HepG2 (cell line): ENCODE data around the gene CENPB. TPM values are rescaled to one million over a fixed set of nuclear protein-coding genes. Genes with fewer than 3 reads are reported as not detected.

Source experiments
- FOXA1 ChIP-seq, 2 experiments: fragments of 450-650 bp in 1 of 2; sonication (generic) in 1 of 2; formaldehyde crosslinking in 1 of 2; IDR thresholded peaks; 2 replicates each; pipeline versions ENCODE4 v1.4.0 to v1.6.1; 2016 to 2020; ENCODE audit warnings: missing genetic modification reagents in 1 of 2
- MYNN ChIP-seq: sonication (generic); formaldehyde crosslinking; IDR thresholded peaks from 2 replicates; pipeline ENCODE4 v1.4.0; 2020; ENCODE audit warnings: mild to moderate bottlenecking, low read depth, missing genetic modification reagents
- PCBP1 ChIP-seq: fragments of 200-400 bp; formaldehyde crosslinking; IDR thresholded peaks from 2 replicates; pipeline ENCODE4 v1.6.1; 2017; ENCODE audit warnings: mild to moderate bottlenecking, low read depth, low read length, borderline replicate concordance
- PTBP1 ChIP-seq: fragments of 200-400 bp; formaldehyde crosslinking; IDR thresholded peaks from 2 replicates; pipeline ENCODE4 v1.6.1; 2018; ENCODE audit warnings: low read length, low read depth; ENCODE audit not compliant: poor library complexity, severe bottlenecking
- SMARCE1 ChIP-seq: fragments of 450-650 bp; IDR thresholded peaks from 2 replicates; pipeline ENCODE4 v1.6.1; 2017; ENCODE audit warnings: borderline replicate concordance
- SRSF9 ChIP-seq: fragments of 200-400 bp; formaldehyde crosslinking; IDR thresholded peaks from 2 replicates; pipeline ENCODE4 v1.6.1; 2018; ENCODE audit warnings: borderline replicate concordance, mild to moderate bottlenecking, low read depth, low read length; ENCODE audit not compliant: insufficient read depth, poor library complexity, severe bottlenecking
- TP53 ChIP-seq: sonication (generic); formaldehyde crosslinking; conservative IDR thresholded peaks from 2 replicates; pipeline ENCODE4 v1.4.0; 2020; ENCODE audit warnings: missing genetic modification reagents
- WIZ ChIP-seq: sonication (generic); formaldehyde crosslinking; IDR thresholded peaks from 2 replicates; pipeline ENCODE4 v1.5.1; 2020; ENCODE audit warnings: mild to moderate bottlenecking, missing genetic modification reagents
- ZBTB1 ChIP-seq: sonication (generic); formaldehyde crosslinking; IDR thresholded peaks from 2 replicates; pipeline ENCODE4 v1.4.0; 2020; ENCODE audit warnings: missing genetic modification reagents, borderline replicate concordance
- ZFAT ChIP-seq: sonication (generic); formaldehyde crosslinking; conservative IDR thresholded peaks from 2 replicates; pipeline ENCODE4 v1.8.1; 2023; ENCODE audit warnings: missing genetic modification reagents, inconsistent platforms
- ZFP41 ChIP-seq: sonication (generic); formaldehyde crosslinking; IDR thresholded peaks from 2 replicates; pipeline ENCODE4 v1.4.0; 2020; ENCODE audit warnings: mild to moderate bottlenecking, missing genetic modification reagents, borderline replicate concordance
- ZNF101 ChIP-seq: sonication (generic); formaldehyde crosslinking; IDR thresholded peaks from 2 replicates; pipeline ENCODE4 v1.4.0; 2020; ENCODE audit warnings: mild to moderate bottlenecking, low read depth, missing genetic modification reagents, borderline replicate concordance
- ZNF274 ChIP-seq: sonication (generic); formaldehyde crosslinking; IDR thresholded peaks from 2 replicates; pipeline ENCODE4 v1.5.1; 2020; ENCODE audit warnings: mild to moderate bottlenecking, missing genetic modification reagents
- ZNF547 ChIP-seq: sonication (generic); formaldehyde crosslinking; IDR thresholded peaks from 2 replicates; pipeline ENCODE4 v1.5.1; 2020; ENCODE audit warnings: mild to moderate bottlenecking, missing genetic modification reagents
- ZNF644 ChIP-seq: IDR thresholded peaks from 2 replicates; pipeline ENCODE4 v1.6.1; 2016; ENCODE audit warnings: low read depth
- ZNF672 ChIP-seq: sonication (generic); formaldehyde crosslinking; IDR thresholded peaks from 2 replicates; pipeline ENCODE4 v1.8.1; 2022; ENCODE audit warnings: missing genetic modification reagents
- ZNF878 ChIP-seq: sonication (generic); formaldehyde crosslinking; IDR thresholded peaks from 2 replicates; pipeline ENCODE4 v1.8.1; 2023; ENCODE audit warnings: mild to moderate bottlenecking, missing genetic modification reagents, moderate library complexity
- polyA plus RNA-seq, 8 experiments: library from polyadenylated mRNA; depleted of rRNA in 3 of 8; stranded (reverse) in 7 of 8; unstranded in 1 of 8; fragments of >200 nt; fragmentation: Illumina TruSeq in 4 of 8; extraction: Trizol in 4 of 8; gene quantifications; 2 replicates each; pipeline versions ENCODE4 v1.2.1 to v1.2.3, GENCODE V29; 2011 to 2016; ENCODE audit warnings: low read depth in 4 of 8, missing spikeins in 1 of 8, mixed read lengths in 1 of 8; ENCODE audit not compliant: insufficient read depth in 1 of 8
- total RNA-seq, 5 experiments: library from RNA; depleted of rRNA; stranded (reverse); fragments of >200 nt; fragmentation: Illumina TruSeq; extraction: Trizol; gene quantifications; 2 replicates each; pipeline ENCODE4 v1.2.3, GENCODE V29; 2016; ENCODE audit warnings: low read depth in 1 of 5
- TF ChIP-seq, protein P1 (sequence below): sonication (generic); formaldehyde crosslinking; IDR thresholded peaks from 2 replicates; pipeline ENCODE4 v1.8.0; 2022; ENCODE audit warnings: missing genetic modification reagents, mild to moderate bottlenecking, inconsistent platforms, borderline replicate concordance
- TF ChIP-seq, protein P2 (sequence below): sonication (generic); formaldehyde crosslinking; IDR thresholded peaks from 2 replicates; pipeline ENCODE4 v1.4.0; 2020; ENCODE audit warnings: missing genetic modification reagents
- TF ChIP-seq, protein P3 (sequence below): sonication (generic); formaldehyde crosslinking; IDR thresholded peaks from 2 replicates; pipeline ENCODE4 v1.5.1; 2020; ENCODE audit warnings: missing genetic modification reagents, mild to moderate bottlenecking, borderline replicate concordance

CENPB gene
- total and polyA plus RNA-seq, 2 of the 13 experiments (the other 11 are each of a cell fraction or from before 2014, with no cell fraction given) = 10.4 to 54.5 TPM

DNA sequence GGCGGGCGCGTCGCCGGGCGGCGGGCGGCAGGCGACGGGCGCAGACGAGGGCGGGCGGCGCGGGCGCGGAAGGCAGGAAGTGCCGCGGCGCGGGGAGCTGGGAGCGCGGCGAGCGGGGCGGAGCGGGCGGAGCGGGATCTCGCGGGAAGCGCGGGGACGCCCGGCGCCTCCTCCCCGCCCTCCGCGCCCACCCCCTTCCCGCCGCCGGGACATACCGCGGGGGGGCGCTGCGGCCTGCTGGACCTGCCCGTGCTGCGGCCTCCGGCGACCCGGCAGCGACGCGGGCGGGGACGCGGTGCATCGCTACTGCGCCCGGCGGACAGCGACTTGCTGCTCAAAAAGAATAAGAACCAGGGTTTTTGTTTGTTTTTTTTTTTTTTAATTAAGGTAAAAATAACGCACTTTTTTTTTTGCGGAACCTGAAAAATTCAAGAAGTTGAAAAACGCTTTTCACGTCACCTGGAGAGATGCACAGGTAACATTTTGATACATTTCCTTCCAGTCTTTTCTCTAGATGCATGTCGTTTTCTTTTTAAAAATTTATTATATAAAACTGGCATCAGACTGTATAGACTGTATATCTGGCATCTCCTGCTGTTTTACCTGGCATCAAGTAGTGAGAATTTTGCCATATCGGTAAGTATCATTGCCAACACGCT lies at the start of gene CENPB (continued):
- TF ChIP-seq ZNF644 (CRISPR knock-in tag) = no peak
- no peak for TF ChIP-seq TP53 (CRISPR knock-in tag)
- no peak for TF ChIP-seq ZNF878 (CRISPR knock-in tag)
- no peak for TF ChIP-seq SRSF9
- 0 out of 2 replicates have a peak, but pooled peaks have one; percentile 35 for TF ChIP-seq ZNF547 (CRISPR knock-in tag)
- TF ChIP-seq SMARCE1 = no peak
- TF ChIP-seq ZNF274 (CRISPR knock-in tag) = 0 out of 2 replicates have a peak, but pooled peaks have one; percentile 11
- no peak for TF ChIP-seq PTBP1
- TF ChIP-seq WIZ (CRISPR knock-in tag) = no peak
- TF ChIP-seq FOXA1 (IDR thresholded peaks at IDR 0.05) = no peak
- TF ChIP-seq FOXA1 (CRISPR knock-in tag; IDR thresholded peaks at IDR 0.05) = no peak
- no peak for TF ChIP-seq PCBP1
- TF ChIP-seq ZFP41 (CRISPR knock-in tag) = no peak
- TF ChIP-seq, protein P1, sequence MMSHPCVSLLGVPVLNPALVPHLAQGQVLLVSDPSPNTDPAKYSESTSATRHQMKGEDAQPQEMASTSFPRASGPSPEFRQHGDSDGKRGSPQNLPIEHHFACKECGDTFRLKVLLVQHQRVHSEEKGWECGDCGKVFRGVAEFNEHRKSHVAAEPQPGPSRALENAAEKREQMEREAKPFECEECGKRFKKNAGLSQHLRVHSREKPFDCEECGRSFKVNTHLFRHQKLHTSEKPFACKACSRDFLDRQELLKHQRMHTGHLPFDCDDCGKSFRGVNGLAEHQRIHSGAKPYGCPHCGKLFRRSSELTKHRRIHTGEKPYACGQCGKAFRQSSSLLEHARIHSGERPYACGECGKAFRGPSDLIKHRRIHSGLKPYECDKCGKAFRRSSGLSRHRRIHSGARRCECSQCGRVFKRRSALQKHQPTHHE (CRISPR knock-in tag) = no peak
- TF ChIP-seq ZNF101 = no peak
- TF ChIP-seq, protein P2, sequence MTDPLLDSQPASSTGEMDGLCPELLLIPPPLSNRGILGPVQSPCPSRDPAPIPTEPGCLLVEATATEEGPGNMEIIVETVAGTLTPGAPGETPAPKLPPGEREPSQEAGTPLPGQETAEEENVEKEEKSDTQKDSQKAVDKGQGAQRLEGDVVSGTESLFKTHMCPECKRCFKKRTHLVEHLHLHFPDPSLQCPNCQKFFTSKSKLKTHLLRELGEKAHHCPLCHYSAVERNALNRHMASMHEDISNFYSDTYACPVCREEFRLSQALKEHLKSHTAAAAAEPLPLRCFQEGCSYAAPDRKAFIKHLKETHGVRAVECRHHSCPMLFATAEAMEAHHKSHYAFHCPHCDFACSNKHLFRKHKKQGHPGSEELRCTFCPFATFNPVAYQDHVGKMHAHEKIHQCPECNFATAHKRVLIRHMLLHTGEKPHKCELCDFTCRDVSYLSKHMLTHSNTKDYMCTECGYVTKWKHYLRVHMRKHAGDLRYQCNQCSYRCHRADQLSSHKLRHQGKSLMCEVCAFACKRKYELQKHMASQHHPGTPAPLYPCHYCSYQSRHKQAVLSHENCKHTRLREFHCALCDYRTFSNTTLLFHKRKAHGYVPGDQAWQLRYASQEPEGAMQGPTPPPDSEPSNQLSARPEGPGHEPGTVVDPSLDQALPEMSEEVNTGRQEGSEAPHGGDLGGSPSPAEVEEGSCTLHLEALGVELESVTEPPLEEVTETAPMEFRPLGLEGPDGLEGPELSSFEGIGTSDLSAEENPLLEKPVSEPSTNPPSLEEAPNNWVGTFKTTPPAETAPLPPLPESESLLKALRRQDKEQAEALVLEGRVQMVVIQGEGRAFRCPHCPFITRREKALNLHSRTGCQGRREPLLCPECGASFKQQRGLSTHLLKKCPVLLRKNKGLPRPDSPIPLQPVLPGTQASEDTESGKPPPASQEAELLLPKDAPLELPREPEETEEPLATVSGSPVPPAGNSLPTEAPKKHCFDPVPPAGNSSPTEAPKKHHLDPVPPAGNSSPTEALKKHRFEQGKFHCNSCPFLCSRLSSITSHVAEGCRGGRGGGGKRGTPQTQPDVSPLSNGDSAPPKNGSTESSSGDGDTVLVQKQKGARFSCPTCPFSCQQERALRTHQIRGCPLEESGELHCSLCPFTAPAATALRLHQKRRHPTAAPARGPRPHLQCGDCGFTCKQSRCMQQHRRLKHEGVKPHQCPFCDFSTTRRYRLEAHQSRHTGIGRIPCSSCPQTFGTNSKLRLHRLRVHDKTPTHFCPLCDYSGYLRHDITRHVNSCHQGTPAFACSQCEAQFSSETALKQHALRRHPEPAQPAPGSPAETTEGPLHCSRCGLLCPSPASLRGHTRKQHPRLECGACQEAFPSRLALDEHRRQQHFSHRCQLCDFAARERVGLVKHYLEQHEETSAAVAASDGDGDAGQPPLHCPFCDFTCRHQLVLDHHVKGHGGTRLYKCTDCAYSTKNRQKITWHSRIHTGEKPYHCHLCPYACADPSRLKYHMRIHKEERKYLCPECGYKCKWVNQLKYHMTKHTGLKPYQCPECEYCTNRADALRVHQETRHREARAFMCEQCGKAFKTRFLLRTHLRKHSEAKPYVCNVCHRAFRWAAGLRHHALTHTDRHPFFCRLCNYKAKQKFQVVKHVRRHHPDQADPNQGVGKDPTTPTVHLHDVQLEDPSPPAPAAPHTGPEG (CRISPR knock-in tag) = peak; percentile 93
- no peak for TF ChIP-seq ZFAT (CRISPR knock-in tag)
- no peak for TF ChIP-seq MYNN
- TF ChIP-seq ZBTB1 (CRISPR knock-in tag) = no peak
- no peak for TF ChIP-seq ZNF672 (CRISPR knock-in tag)
- TF ChIP-seq, protein P3, sequence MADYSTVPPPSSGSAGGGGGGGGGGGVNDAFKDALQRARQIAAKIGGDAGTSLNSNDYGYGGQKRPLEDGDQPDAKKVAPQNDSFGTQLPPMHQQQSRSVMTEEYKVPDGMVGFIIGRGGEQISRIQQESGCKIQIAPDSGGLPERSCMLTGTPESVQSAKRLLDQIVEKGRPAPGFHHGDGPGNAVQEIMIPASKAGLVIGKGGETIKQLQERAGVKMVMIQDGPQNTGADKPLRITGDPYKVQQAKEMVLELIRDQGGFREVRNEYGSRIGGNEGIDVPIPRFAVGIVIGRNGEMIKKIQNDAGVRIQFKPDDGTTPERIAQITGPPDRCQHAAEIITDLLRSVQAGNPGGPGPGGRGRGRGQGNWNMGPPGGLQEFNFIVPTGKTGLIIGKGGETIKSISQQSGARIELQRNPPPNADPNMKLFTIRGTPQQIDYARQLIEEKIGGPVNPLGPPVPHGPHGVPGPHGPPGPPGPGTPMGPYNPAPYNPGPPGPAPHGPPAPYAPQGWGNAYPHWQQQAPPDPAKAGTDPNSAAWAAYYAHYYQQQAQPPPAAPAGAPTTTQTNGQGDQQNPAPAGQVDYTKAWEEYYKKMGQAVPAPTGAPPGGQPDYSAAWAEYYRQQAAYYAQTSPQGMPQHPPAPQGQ = no peak
